GM23338 (cell line): ENCODE data around the gene SH2D5. TPM values are rescaled to one million over a fixed set of nuclear protein-coding genes. Genes with fewer than 3 reads are reported as not detected.

ENCODE experiments used
- ATAC-seq: fragments of 200-7000 bp; cut with Tn5 transposase; 3 replicates; pipeline ENCODE4 v1.9.1; 2020
- DNase-seq: peaks from one replicate; pipeline ENCODE4 v3.0.0-alpha.2; 2015; ENCODE audit warnings: low spot score
- H2AFZ ChIP-seq: fragments of 200-600 bp; sonication (generic); 2 replicates; pipeline ENCODE4 v1.8.0; 2016; ENCODE audit warnings: antibody characterized with exemption, mild to moderate bottlenecking, moderate library complexity
- H3F3A ChIP-seq: fragments of 200-600 bp; sonication (generic); replicated peaks from 2 replicates; pipeline ENCODE4 v1.8.0; 2017; ENCODE audit warnings: antibody characterized with exemption, mixed run types, low read depth
- H3K27ac ChIP-seq: fragments of 200-600 bp; sonication (generic); 2 replicates; pipeline ENCODE4 v1.6.1; 2016; ENCODE audit warnings: low read depth
- H3K27me3 ChIP-seq: fragments of 200-600 bp; sonication (generic); 2 replicates; pipeline ENCODE4 v1.8.0; 2016; ENCODE audit warnings: mild to moderate bottlenecking, mixed run types, moderate library complexity; ENCODE audit not compliant: insufficient read depth
- H3K36me3 ChIP-seq: fragments of 200-600 bp; sonication (generic); 2 replicates; pipeline ENCODE4 v1.8.0; 2016; ENCODE audit warnings: mild to moderate bottlenecking; ENCODE audit not compliant: insufficient read depth
- H3K4me1 ChIP-seq: fragments of 200-600 bp; sonication (generic); 2 replicates; pipeline ENCODE4 v1.8.0; 2016; ENCODE audit warnings: mild to moderate bottlenecking, moderate library complexity; ENCODE audit not compliant: insufficient read depth
- H3K4me2 ChIP-seq: fragments of 200-600 bp; sonication (generic); 2 replicates; pipeline ENCODE4 v1.7.1; 2017; ENCODE audit warnings: mixed run types
- H3K4me3 ChIP-seq: fragments of 200-600 bp; sonication (generic); 2 replicates; pipeline ENCODE4 v1.6.1; 2016; ENCODE audit warnings: mixed run types
- H3K79me2 ChIP-seq: fragments of 200-600 bp; sonication (generic); replicated peaks from 2 replicates; pipeline ENCODE4 v1.8.0; 2017; ENCODE audit warnings: mild to moderate bottlenecking; ENCODE audit not compliant: insufficient read depth
- H3K9me2 ChIP-seq: fragments of 200-600 bp; sonication (generic); 2 replicates; pipeline ENCODE4 v1.8.0; 2017; ENCODE audit not compliant: insufficient read depth
- H4K20me1 ChIP-seq: fragments of 200-600 bp; sonication (generic); replicated peaks from 2 replicates; pipeline ENCODE4 v1.8.0; 2017; ENCODE audit warnings: mild to moderate bottlenecking; ENCODE audit not compliant: insufficient read depth
- H3K27ac Mint-ChIP-seq: 2 replicates; pipeline ENCODE4 v1.8.0; 2020; ENCODE audit warnings: inconsistent platforms, mild to moderate bottlenecking, moderate library complexity, mixed read lengths
- H3K27me3 Mint-ChIP-seq: 3 replicates; pipeline ENCODE4 v1.8.0; 2022; ENCODE audit warnings: low read depth, mild to moderate bottlenecking, moderate library complexity, mixed read lengths, inconsistent platforms; ENCODE audit not compliant: insufficient read depth, poor library complexity
- H3K36me3 Mint-ChIP-seq: 3 replicates; pipeline ENCODE4 v1.8.0; 2021; ENCODE audit warnings: low read depth, mild to moderate bottlenecking, inconsistent platforms, moderate library complexity, mixed read lengths
- H3K4me1 Mint-ChIP-seq: 3 replicates; pipeline ENCODE4 v1.8.0; 2020; ENCODE audit warnings: mild to moderate bottlenecking, inconsistent platforms, mixed read lengths
- H3K4me3 Mint-ChIP-seq: 3 replicates; pipeline ENCODE4 v1.8.0; 2021; ENCODE audit warnings: moderate library complexity, mild to moderate bottlenecking, inconsistent platforms, mixed read lengths
- H3K9me3 Mint-ChIP-seq: 3 replicates; pipeline ENCODE4 v1.8.0; 2020; ENCODE audit warnings: moderate library complexity, mild to moderate bottlenecking, inconsistent platforms, mixed read lengths
- CREB1 ChIP-seq: fragments of 250-450 bp; sonication (Bioruptor Pico); IDR thresholded peaks from 2 replicates; pipeline ENCODE4 v1.5.0; 2020; ENCODE audit warnings: low read depth, mild to moderate bottlenecking, moderate library complexity
- CTCF ChIP-seq, 2 experiments: fragments of 200-600 bp in 1 of 2; sonication (generic) in 1 of 2; conservative IDR thresholded peaks; 2 replicates each; pipeline versions ENCODE4 v1.5.1 to v1.6.1; 2016 to 2017; ENCODE audit warnings: antibody characterized with exemption in 2 of 2, low read depth in 2 of 2, mild to moderate bottlenecking in 2 of 2, moderate library complexity in 1 of 2
- EZH2 ChIP-seq: fragments of 200-600 bp; sonication (generic); IDR thresholded peaks from one replicate; pipeline ENCODE4 v1.8.0; 2017; ENCODE audit warnings: antibody characterized with exemption, mild to moderate bottlenecking, low read depth; ENCODE audit not compliant: unreplicated experiment
- EZH2phosphoT487 ChIP-seq: fragments of 200-600 bp; sonication (generic); IDR thresholded peaks from one replicate; pipeline ENCODE4 v1.8.1; 2018; ENCODE audit warnings: antibody characterized with exemption; ENCODE audit not compliant: unreplicated experiment
- JUNB ChIP-seq: IDR thresholded peaks from one replicate; pipeline ENCODE4 v1.6.1; 2016; ENCODE audit warnings: antibody characterized with exemption; ENCODE audit not compliant: unreplicated experiment
- NANOG ChIP-seq: IDR thresholded peaks from 2 replicates; pipeline ENCODE4 v1.6.1; 2016; ENCODE audit warnings: antibody characterized with exemption, borderline replicate concordance
- POLR2AphosphoS5 ChIP-seq: IDR thresholded peaks from 2 replicates; pipeline ENCODE4 v1.6.1; 2016; ENCODE audit warnings: antibody characterized with exemption, low read depth
- STAT1 ChIP-seq: IDR thresholded peaks from one replicate; pipeline ENCODE4 v1.6.1; 2016; ENCODE audit warnings: antibody characterized with exemption; ENCODE audit not compliant: unreplicated experiment
- ZNF114 ChIP-seq: fragments of 250-450 bp; sonication (Bioruptor Pico); IDR thresholded peaks from 2 replicates; pipeline ENCODE4 v1.5.0; 2020; ENCODE audit warnings: mild to moderate bottlenecking, moderate library complexity
- ZNF331 ChIP-seq: fragments of 250-450 bp; sonication (Bioruptor Pico); IDR thresholded peaks from 2 replicates; pipeline ENCODE4 v1.5.0; 2020; ENCODE audit warnings: low read depth, mild to moderate bottlenecking, moderate library complexity
- polyA plus RNA-seq: library from polyadenylated mRNA; unstranded; fragments of >200 nt; fragmentation: Nextera tagmentation; extraction: Ambion mirVana; gene quantifications from 2 replicates; pipeline ENCODE4 v1.2.1, GENCODE V29; 2016
- total RNA-seq: library from RNA; depleted of rRNA; stranded (reverse); fragments of >200 nt; shearing (Covaris generic); gene quantifications from 2 replicates; pipeline ENCODE4 v1.2.3, GENCODE V29; 2014
- TF ChIP-seq, protein P1 (sequence below): IDR thresholded peaks from 2 replicates; pipeline ENCODE4 v1.6.1; 2016; ENCODE audit warnings: antibody characterized with exemption
- TF ChIP-seq, protein P2 (sequence below): IDR thresholded peaks from one replicate; pipeline ENCODE4 v1.6.1; 2018; ENCODE audit warnings: antibody characterized with exemption; ENCODE audit not compliant: unreplicated experiment

The SH2D5 gene
- total and polyA plus RNA-seq, 2 experiments from 2014 or later = 5.0 to 24.8 TPM

- Histone ChIP-seq H3K27ac (peak overlapping the region; percentile 34; the same call in 1 of the 2 replicates), H3K9me2 (no peaks in the 10 kb centered on the region), H4K20me1 (peaks cover 16% of the 10 kb centered on the region; the same call in 1 of the 2 replicates), H3F3A (no peaks in the 10 kb centered on the region; the same call in 1 of the 2 replicates), H3K79me2 (no peaks in the 10 kb centered on the region), H3K4me1 (peaks cover 16% of the 10 kb centered on the region; the same call in 1 of the 2 replicates), H3K36me3 (peaks cover 67% of the 10 kb centered on the region), H3K27me3 (no peaks in the 10 kb centered on the region), H2AFZ (no peak overlapping the region), H3K4me2 (no peak overlapping the region), H3K4me3 (no peak overlapping the region)
- TF ChIP-seq JUNB = no peak
- no peak for TF ChIP-seq EZH2
- TF ChIP-seq CTCF (conservative IDR thresholded peaks at IDR 0.05; ENCODE audit: low read depth in 2 of 2) = no peak
- TF ChIP-seq ZNF331 (CRISPR knock-in tag) = no peak
- TF ChIP-seq POLR2AphosphoS5 = no peak
- TF ChIP-seq, protein P1, sequence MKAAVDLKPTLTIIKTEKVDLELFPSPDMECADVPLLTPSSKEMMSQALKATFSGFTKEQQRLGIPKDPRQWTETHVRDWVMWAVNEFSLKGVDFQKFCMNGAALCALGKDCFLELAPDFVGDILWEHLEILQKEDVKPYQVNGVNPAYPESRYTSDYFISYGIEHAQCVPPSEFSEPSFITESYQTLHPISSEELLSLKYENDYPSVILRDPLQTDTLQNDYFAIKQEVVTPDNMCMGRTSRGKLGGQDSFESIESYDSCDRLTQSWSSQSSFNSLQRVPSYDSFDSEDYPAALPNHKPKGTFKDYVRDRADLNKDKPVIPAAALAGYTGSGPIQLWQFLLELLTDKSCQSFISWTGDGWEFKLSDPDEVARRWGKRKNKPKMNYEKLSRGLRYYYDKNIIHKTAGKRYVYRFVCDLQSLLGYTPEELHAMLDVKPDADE = no peak
- TF ChIP-seq, protein P2, sequence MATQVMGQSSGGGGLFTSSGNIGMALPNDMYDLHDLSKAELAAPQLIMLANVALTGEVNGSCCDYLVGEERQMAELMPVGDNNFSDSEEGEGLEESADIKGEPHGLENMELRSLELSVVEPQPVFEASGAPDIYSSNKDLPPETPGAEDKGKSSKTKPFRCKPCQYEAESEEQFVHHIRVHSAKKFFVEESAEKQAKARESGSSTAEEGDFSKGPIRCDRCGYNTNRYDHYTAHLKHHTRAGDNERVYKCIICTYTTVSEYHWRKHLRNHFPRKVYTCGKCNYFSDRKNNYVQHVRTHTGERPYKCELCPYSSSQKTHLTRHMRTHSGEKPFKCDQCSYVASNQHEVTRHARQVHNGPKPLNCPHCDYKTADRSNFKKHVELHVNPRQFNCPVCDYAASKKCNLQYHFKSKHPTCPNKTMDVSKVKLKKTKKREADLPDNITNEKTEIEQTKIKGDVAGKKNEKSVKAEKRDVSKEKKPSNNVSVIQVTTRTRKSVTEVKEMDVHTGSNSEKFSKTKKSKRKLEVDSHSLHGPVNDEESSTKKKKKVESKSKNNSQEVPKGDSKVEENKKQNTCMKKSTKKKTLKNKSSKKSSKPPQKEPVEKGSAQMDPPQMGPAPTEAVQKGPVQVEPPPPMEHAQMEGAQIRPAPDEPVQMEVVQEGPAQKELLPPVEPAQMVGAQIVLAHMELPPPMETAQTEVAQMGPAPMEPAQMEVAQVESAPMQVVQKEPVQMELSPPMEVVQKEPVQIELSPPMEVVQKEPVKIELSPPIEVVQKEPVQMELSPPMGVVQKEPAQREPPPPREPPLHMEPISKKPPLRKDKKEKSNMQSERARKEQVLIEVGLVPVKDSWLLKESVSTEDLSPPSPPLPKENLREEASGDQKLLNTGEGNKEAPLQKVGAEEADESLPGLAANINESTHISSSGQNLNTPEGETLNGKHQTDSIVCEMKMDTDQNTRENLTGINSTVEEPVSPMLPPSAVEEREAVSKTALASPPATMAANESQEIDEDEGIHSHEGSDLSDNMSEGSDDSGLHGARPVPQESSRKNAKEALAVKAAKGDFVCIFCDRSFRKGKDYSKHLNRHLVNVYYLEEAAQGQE = no peak
- TF ChIP-seq CREB1 (CRISPR knock-in tag) = no peak
- TF ChIP-seq NANOG = no peak
- no peak for TF ChIP-seq EZH2phosphoT487
- no peak for TF ChIP-seq ZNF114 (CRISPR knock-in tag)
- TF ChIP-seq STAT1 = no peak
- Mint-ChIP-seq H3K27ac (no peak overlapping the region), H3K36me3 (peaks cover 94% of the 10 kb centered on the region), H3K27me3 (peaks cover 8% of the 10 kb centered on the region), H3K9me3 (no peaks in the 10 kb centered on the region), H3K4me1 (peaks cover 10% of the 10 kb centered on the region; the same call in 2 of the 3 replicates), H3K4me3 (no peak overlapping the region)
- ATAC-seq (no peak), DNase-seq (no peak)
Measured at GRCh38 chr1:20763417-20763816, 30.9 kb upstream of the SH2D5 start.
